Measurements from ENCODE around the gene TBCD.

The TBCD gene

DNA sequence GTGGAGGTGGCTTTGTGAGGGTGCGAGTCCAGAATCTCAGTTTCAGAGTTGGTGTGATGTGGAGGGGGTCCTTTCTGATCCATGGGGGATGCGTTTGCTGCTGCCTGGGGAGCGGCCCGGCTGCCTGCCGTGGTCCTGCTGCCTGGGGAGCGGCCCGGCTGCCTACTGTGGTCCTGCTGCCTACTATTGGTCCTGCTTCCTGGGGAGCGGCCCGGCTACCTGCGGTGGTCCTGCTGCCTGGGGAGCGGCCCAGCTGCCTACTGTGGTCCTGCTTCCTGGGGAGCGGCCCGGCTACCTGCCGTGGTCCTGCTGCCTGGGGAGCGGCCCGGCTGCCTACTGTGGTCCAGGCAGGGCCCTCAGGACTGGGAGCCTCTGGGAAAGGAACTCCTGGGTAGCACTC is 149.5 kb downstream of the TBCD start:
- no peak overlapping the region for H2AK5ac ChIP-seq (ENCODE audit: low read depth, low read length)
- H3K9me3 ChIP-seq (replicated peaks in 1 of 2; ENCODE audit: control insufficient read depth in 2 of 2, insufficient read depth in 1 of 2, low read depth in 1 of 2, low read length in 2 of 2) = peaks cover 0 to 5% of the 10 kb centered on the region in 2 donors
- H3K14ac ChIP-seq (ENCODE audit: low read length) = no peak overlapping the region
- H2BK5ac ChIP-seq (ENCODE audit: low read length) = no peak overlapping the region
- no peak overlapping the region for H2BK15ac ChIP-seq (ENCODE audit: low read length)
- peaks cover 14% of the 10 kb centered on the region for H3K79me1 ChIP-seq (ENCODE audit: low read depth, low read length)
- no peak overlapping the region for H2BK120ac ChIP-seq (ENCODE audit: low read depth, low read length)
- H3K4me2 ChIP-seq (ENCODE audit: insufficient read depth, low read length, poor library complexity, severe bottlenecking) = no peak overlapping the region
- no CpG with 5 or more reads among the region's 16 CpGs for WGBS, 2 donors (ENCODE audit: extremely low coverage in 2 of 2, insufficient read length in 2 of 2, insufficient replicate concordance in 1 of 2)
- no peak overlapping the region for H3K27ac ChIP-seq (replicated peaks; ENCODE audit: low read length)
- no peak overlapping the region for H3K4ac ChIP-seq (ENCODE audit: low read length)
- H3K36me3 ChIP-seq (replicated peaks in 1 of 2; ENCODE audit: control insufficient read depth in 2 of 2, insufficient read depth in 2 of 2, low read length in 2 of 2) = peaks cover 30 to 78% of the 10 kb centered on the region in 2 donors
- no peak overlapping the region for H3K23ac ChIP-seq (ENCODE audit: low read depth, low read length, poor library complexity)
- no peak overlapping the region for H4K91ac ChIP-seq (ENCODE audit: low read depth, low read length, poor library complexity)
- H3K4me1 ChIP-seq (ENCODE audit: control insufficient read depth in 2 of 2, insufficient read depth in 1 of 2, low read depth in 1 of 2, low read length in 2 of 2) = no peaks in the 10 kb centered on the region
- H3K9ac ChIP-seq (ENCODE audit: low read depth, low read length, poor library complexity) = no peak overlapping the region
- H3K4me3 ChIP-seq (ENCODE audit: low read length in 2 of 2) = no peak overlapping the region
- H2BK12ac ChIP-seq (ENCODE audit: low read length) = peak overlapping the region; percentile 73
- no peak overlapping the region for H4K8ac ChIP-seq (ENCODE audit: low read depth, low read length)
- H2AFZ ChIP-seq (ENCODE audit: low read length) = no peak overlapping the region
- H3K27me3 ChIP-seq (ENCODE audit: control insufficient read depth in 3 of 3, insufficient read depth in 3 of 3, low read depth in 1 of 3, low read length in 3 of 3) = no peaks in the 10 kb centered on the region
- DNase-seq (ENCODE audit: low spot score) = no peak
- no peak overlapping the region for H3K18ac ChIP-seq (ENCODE audit: low read length)

DNA sequence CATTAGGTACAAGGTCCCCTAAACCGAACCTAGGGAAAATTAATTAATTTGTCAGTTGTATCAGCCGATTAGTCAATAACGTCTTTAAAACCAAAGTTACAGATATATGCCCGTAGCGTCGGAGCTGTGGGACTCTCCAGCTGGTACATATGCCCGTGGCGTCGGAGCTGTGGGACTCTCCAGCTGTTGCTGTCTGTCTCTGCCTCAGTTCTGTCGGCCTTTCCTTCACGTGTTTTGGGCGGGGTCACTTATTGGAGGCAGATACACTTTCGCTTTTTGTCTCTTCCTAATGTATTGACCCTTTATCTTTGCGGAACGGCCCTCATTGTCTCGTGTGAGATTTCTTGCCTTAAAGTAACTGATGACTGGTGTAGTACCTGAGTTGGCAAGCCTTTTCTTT is 150.0 kb downstream of the TBCD start:
- no peaks in the 10 kb centered on the region for H3K4me1 ChIP-seq (ENCODE audit: control insufficient read depth in 2 of 2, insufficient read depth in 1 of 2, low read depth in 1 of 2, low read length in 2 of 2)
- H4K8ac ChIP-seq (ENCODE audit: low read depth, low read length) = no peak overlapping the region
- H2BK5ac ChIP-seq (ENCODE audit: low read length) = no peak overlapping the region
- H3K27ac ChIP-seq (replicated peaks; ENCODE audit: low read length) = no peak overlapping the region
- no peaks in the 10 kb centered on the region for H3K27me3 ChIP-seq (ENCODE audit: control insufficient read depth in 3 of 3, insufficient read depth in 3 of 3, low read depth in 1 of 3, low read length in 3 of 3)
- no peak overlapping the region for H3K9ac ChIP-seq (ENCODE audit: low read depth, low read length, poor library complexity)
- H3K4me3 ChIP-seq (ENCODE audit: low read length in 2 of 2) = no peak overlapping the region
- H3K23ac ChIP-seq (ENCODE audit: low read depth, low read length, poor library complexity) = no peak overlapping the region
- DNase-seq (ENCODE audit: low spot score) = no peak
- H2BK12ac ChIP-seq (ENCODE audit: low read length) = no peak overlapping the region
- no peak overlapping the region for H3K14ac ChIP-seq (ENCODE audit: low read length)
- no CpG with 5 or more reads among the region's 16 CpGs for whole genome bisulfite sequencing, 2 donors (ENCODE audit: extremely low coverage in 2 of 2, insufficient read length in 2 of 2, insufficient replicate concordance in 1 of 2)
- no peak overlapping the region for H2BK120ac ChIP-seq (ENCODE audit: low read depth, low read length)
- no peak overlapping the region for H3K18ac ChIP-seq (ENCODE audit: low read length)
- H3K9me3 ChIP-seq (replicated peaks in 1 of 2; ENCODE audit: control insufficient read depth in 2 of 2, insufficient read depth in 1 of 2, low read depth in 1 of 2, low read length in 2 of 2) = peaks cover 0 to 5% of the 10 kb centered on the region in 2 donors
- no peak overlapping the region for H4K91ac ChIP-seq (ENCODE audit: low read depth, low read length, poor library complexity)
- no peak overlapping the region for H3K4me2 ChIP-seq (ENCODE audit: insufficient read depth, low read length, poor library complexity, severe bottlenecking)
- H2AFZ ChIP-seq (ENCODE audit: low read length) = no peak overlapping the region
- H3K79me1 ChIP-seq (ENCODE audit: low read depth, low read length) = peaks cover 14% of the 10 kb centered on the region
- no peak overlapping the region for H2BK15ac ChIP-seq (ENCODE audit: low read length)
- H3K4ac ChIP-seq (ENCODE audit: low read length) = no peak overlapping the region
- H2AK5ac ChIP-seq (ENCODE audit: low read depth, low read length) = no peak overlapping the region
- H3K36me3 ChIP-seq (replicated peaks in 1 of 2; ENCODE audit: control insufficient read depth in 2 of 2, insufficient read depth in 2 of 2, low read length in 2 of 2) = peaks cover 33 to 78% of the 10 kb centered on the region in 2 donors

DNA sequence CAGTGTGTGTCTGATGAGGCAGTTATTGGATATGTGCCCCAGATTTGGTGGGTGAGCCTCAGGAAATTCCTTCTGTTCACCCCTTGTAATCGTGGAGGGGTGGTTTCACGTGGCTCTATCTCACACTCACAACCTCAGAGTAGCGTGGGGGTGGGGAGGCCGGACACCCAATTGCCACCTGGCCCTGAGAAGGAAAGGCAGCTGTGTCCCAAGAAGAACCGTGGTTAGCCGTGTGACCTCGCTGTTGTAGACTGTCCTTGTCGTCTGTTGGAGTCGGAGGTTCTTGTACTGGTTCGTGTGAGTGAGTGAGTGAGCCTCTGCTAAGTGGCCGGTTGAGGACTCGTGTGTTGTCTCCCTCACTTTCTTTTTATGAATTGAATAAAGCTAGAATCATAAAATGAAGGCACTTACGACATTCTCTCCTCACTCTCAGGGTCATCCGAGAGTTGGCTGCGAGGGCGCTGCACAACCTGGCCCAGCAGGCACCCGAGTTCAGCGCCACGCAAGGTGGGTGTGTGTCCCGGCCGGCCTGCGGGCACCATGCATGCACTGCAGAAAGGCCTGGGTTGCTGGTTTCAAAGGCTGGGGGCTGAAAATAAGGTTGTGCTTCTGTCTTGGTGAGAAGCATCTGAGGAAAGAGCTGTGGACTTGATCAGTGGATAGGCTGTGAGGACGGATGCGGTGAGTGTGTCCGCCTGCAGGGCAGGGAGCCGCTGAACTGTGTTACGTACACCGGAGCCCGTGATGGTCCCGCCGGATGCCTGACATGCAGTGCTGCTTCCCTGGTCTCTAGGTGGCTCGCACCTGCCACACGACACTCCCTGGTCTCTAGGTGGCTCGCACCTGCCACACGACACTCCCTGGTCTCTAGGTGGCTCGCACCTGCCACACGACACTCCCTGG is 151.4 kb downstream of the TBCD start:
- Histone ChIP-seq H2AFZ (ENCODE audit: low read length) (no peak overlapping the region), H3K4me1 (ENCODE audit: control insufficient read depth in 2 of 2, insufficient read depth in 1 of 2, low read depth in 1 of 2, low read length in 2 of 2) (no peaks in the 10 kb centered on the region), H3K23ac (ENCODE audit: low read depth, low read length, poor library complexity) (no peak overlapping the region), H3K79me1 (ENCODE audit: low read depth, low read length) (peaks cover 14% of the 10 kb centered on the region), H2BK12ac (ENCODE audit: low read length) (no peak overlapping the region), H3K18ac (ENCODE audit: low read length) (no peak overlapping the region), H4K91ac (ENCODE audit: low read depth, low read length, poor library complexity) (no peak overlapping the region), H3K27ac (replicated peaks; ENCODE audit: low read length) (no peak overlapping the region), H2BK5ac (ENCODE audit: low read length) (no peak overlapping the region), H3K9ac (ENCODE audit: low read depth, low read length, poor library complexity) (peak overlapping the region; percentile 54), H3K36me3 (replicated peaks in 1 of 2; ENCODE audit: control insufficient read depth in 2 of 2, insufficient read depth in 2 of 2, low read length in 2 of 2) (peaks cover 37 to 85% of the 10 kb centered on the region in 2 donors), H2AK5ac (ENCODE audit: low read depth, low read length) (no peak overlapping the region), H3K4me2 (ENCODE audit: insufficient read depth, low read length, poor library complexity, severe bottlenecking) (no peak overlapping the region), H3K27me3 (ENCODE audit: control insufficient read depth in 3 of 3, insufficient read depth in 3 of 3, low read depth in 1 of 3, low read length in 3 of 3) (no peaks in the 10 kb centered on the region), H4K8ac (ENCODE audit: low read depth, low read length) (no peak overlapping the region), H3K14ac (ENCODE audit: low read length) (no peak overlapping the region), H3K9me3 (replicated peaks in 1 of 2; ENCODE audit: control insufficient read depth in 2 of 2, insufficient read depth in 1 of 2, low read depth in 1 of 2, low read length in 2 of 2) (peaks cover 0 to 5% of the 10 kb centered on the region in 2 donors), H2BK15ac (ENCODE audit: low read length) (no peak overlapping the region), H3K4me3 (ENCODE audit: low read length in 2 of 2) (no peak overlapping the region), H2BK120ac (ENCODE audit: low read depth, low read length) (no peak overlapping the region), H3K4ac (ENCODE audit: low read length) (no peak overlapping the region)
- WGBS, 2 donors (ENCODE audit: extremely low coverage in 2 of 2, insufficient read length in 2 of 2, insufficient replicate concordance in 1 of 2) = no CpG with 5 or more reads among the region's 37 CpGs
- no peak for DNase-seq (ENCODE audit: low spot score)

DNA sequence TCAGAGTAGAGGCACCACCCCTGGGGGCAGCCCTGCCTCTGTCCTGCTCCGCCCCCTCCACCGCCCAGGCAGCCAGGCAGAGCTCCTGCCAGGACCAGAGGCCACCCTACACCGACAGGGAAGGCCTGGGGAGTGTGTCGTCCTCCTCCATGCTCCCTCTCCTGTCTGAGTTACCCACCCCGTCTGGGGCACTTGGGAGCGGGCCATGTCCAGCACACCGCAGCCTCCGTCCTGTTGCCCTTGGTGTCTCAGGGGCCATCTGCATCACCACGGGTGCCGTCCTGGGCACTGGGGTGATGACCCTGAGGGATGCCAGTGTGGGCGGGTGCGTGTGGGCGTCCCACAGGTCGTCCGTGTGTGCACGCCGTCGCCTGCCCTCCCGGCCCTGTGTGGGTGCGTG is 153.3 kb downstream of the TBCD start:
- no CpG with 5 or more reads among the region's 20 CpGs for WGBS, 2 donors (ENCODE audit: extremely low coverage in 2 of 2, insufficient read length in 2 of 2, insufficient replicate concordance in 1 of 2)
- H3K4me3 ChIP-seq (ENCODE audit: low read length in 2 of 2) = no peak overlapping the region
- DNase-seq (ENCODE audit: low spot score) = no peak

More for the DNA sequence above, 153.3 kb downstream of the TBCD start:
- H2BK12ac ChIP-seq (ENCODE audit: low read length) = no peak overlapping the region
- peak overlapping the region; percentile 13 for H3K18ac ChIP-seq (ENCODE audit: low read length)
- no peak overlapping the region for H2AK5ac ChIP-seq (ENCODE audit: low read depth, low read length)
- no peak overlapping the region for H2AFZ ChIP-seq (ENCODE audit: low read length)
- no peak overlapping the region for H3K4me2 ChIP-seq (ENCODE audit: insufficient read depth, low read length, poor library complexity, severe bottlenecking)
- peaks cover 0 to 2% of the 10 kb centered on the region in 2 donors for H3K9me3 ChIP-seq (replicated peaks in 1 of 2; ENCODE audit: control insufficient read depth in 2 of 2, insufficient read depth in 1 of 2, low read depth in 1 of 2, low read length in 2 of 2)
- H2BK5ac ChIP-seq (ENCODE audit: low read length) = peak overlapping the region; percentile 2
- H3K14ac ChIP-seq (ENCODE audit: low read length) = no peak overlapping the region
- no peak overlapping the region for H3K27ac ChIP-seq (replicated peaks; ENCODE audit: low read length)
- H3K79me1 ChIP-seq (ENCODE audit: low read depth, low read length) = peaks cover 9% of the 10 kb centered on the region
- H4K91ac ChIP-seq (ENCODE audit: low read depth, low read length, poor library complexity) = no peak overlapping the region
- no peak overlapping the region for H2BK120ac ChIP-seq (ENCODE audit: low read depth, low read length)
- no peak overlapping the region for H3K4ac ChIP-seq (ENCODE audit: low read length)
- H4K8ac ChIP-seq (ENCODE audit: low read depth, low read length) = no peak overlapping the region
- no peaks in the 10 kb centered on the region for H3K4me1 ChIP-seq (ENCODE audit: control insufficient read depth in 2 of 2, insufficient read depth in 1 of 2, low read depth in 1 of 2, low read length in 2 of 2)
- no peak overlapping the region for H2BK15ac ChIP-seq (ENCODE audit: low read length)
- H3K9ac ChIP-seq (ENCODE audit: low read depth, low read length, poor library complexity) = no peak overlapping the region
- H3K36me3 ChIP-seq (replicated peaks in 1 of 2; ENCODE audit: control insufficient read depth in 2 of 2, insufficient read depth in 2 of 2, low read length in 2 of 2) = peaks cover 35 to 88% of the 10 kb centered on the region in 2 donors
- no peaks in the 10 kb centered on the region for H3K27me3 ChIP-seq (ENCODE audit: control insufficient read depth in 3 of 3, insufficient read depth in 3 of 3, low read depth in 1 of 3, low read length in 3 of 3)
- no peak overlapping the region for H3K23ac ChIP-seq (ENCODE audit: low read depth, low read length, poor library complexity)
